ENCODE data around the gene RAVER1.

GRCh38 chr19:10316229-10317044, 16.9 kb downstream of the RAVER1 start:
- TF ChIP-seq POLR2A (IDR thresholded peaks at IDR 0.05) (no peak), CTCF (IDR thresholded peaks at IDR 0.05) (no peak), POLR2AphosphoS5 (IDR thresholded peaks at IDR 0.05) (no peak), EP300 (IDR thresholded peaks at IDR 0.05) (no peak)

Data from stomach (tissue), 4 donors.